H1 (cell line): ENCODE measurements around the gene ENDOD1. TPM values are rescaled to one million over a fixed set of nuclear protein-coding genes. Genes with fewer than 3 reads are reported as not detected.

Source experiments
- CTCF ChIA-PET: fragments of 300-600 bp; sonication (Branson Sonifier 250); formaldehyde crosslinking; loops from one replicate; lab custom pipeline; 2021; ENCODE audit not compliant: partially characterized antibody; lab: Charles Lee
- POLR2A ChIA-PET: fragments of 300-600 bp; sonication (Branson Sonifier 250); formaldehyde crosslinking; loops from one replicate; lab custom pipeline; 2021; ENCODE audit warnings: inconsistent platforms; ENCODE audit not compliant: partially characterized antibody; lab: Charles Lee
- DNase-seq, 2 experiments: peaks; one replicate each; pipeline versions ENCODE4 v3.0.0 to v3.0.0-alpha.2; 2010 to 2022; ENCODE audit warnings: low spot score in 2 of 2, low read depth in 1 of 2, mixed read lengths in 1 of 2
- FAIRE-seq: peaks from 2 replicates; lab custom pipeline; 2011; peaks lifted over from hg19 to GRCh38; lab: Jason Lieb, UNC
- H2AFZ ChIP-seq: 2 replicates; pipeline ENCODE4 v1.8.1; 2012; ENCODE audit warnings: low read length, inconsistent platforms
- H2AK5ac ChIP-seq: 2 replicates; pipeline ENCODE4 v1.6.1; 2013; ENCODE audit warnings: low read depth, low read length
- H2BK120ac ChIP-seq: replicated peaks from 2 replicates; pipeline ENCODE3; 2013; ENCODE audit warnings: low read depth, low read length, inconsistent platforms
- H2BK12ac ChIP-seq: 2 replicates; pipeline ENCODE4 v1.6.1; 2013; ENCODE audit warnings: low read depth, low read length
- H2BK15ac ChIP-seq: 2 replicates; pipeline ENCODE4 v1.6.1; 2013; ENCODE audit warnings: low read length
- H2BK20ac ChIP-seq: 2 replicates; pipeline ENCODE4 v1.6.1; 2013; ENCODE audit warnings: low read length
- H2BK5ac ChIP-seq: 2 replicates; pipeline ENCODE4 v1.6.1; 2013; ENCODE audit warnings: low read depth, low read length
- H3K14ac ChIP-seq: 2 replicates; pipeline ENCODE4 v1.6.1; 2013; ENCODE audit warnings: inconsistent platforms; ENCODE audit not compliant: insufficient read length
- H3K18ac ChIP-seq: 2 replicates; pipeline ENCODE4 v1.6.1; 2013; ENCODE audit warnings: low read length; ENCODE audit errors: extremely low read depth
- H3K23ac ChIP-seq: 2 replicates; pipeline ENCODE4 v1.6.1; 2013; ENCODE audit warnings: inconsistent platforms; ENCODE audit not compliant: insufficient read length
- H3K23me2 ChIP-seq: 2 replicates; pipeline ENCODE4 v1.6.1; 2013; ENCODE audit warnings: low read depth, low read length
- H3K27ac ChIP-seq: 2 replicates; pipeline ENCODE4 v1.6.1; 2011; ENCODE audit warnings: low read depth, low read length, inconsistent platforms
- H3K27me3 ChIP-seq, 4 experiments: replicated peaks in 1 of 4; 1 replicate in 1 of 4; 2 replicates in 3 of 4; pipeline versions ENCODE4 v1.6.1 to v1.8.1; 2011 to 2013; ENCODE audit warnings: low read length in 3 of 4, mild to moderate bottlenecking in 3 of 4, inconsistent platforms in 2 of 4, mixed read lengths in 2 of 4, moderate library complexity in 1 of 4; ENCODE audit not compliant: control insufficient read depth in 3 of 4, insufficient read depth in 3 of 4; ENCODE audit errors: extremely low read depth in 1 of 4
- H3K36me3 ChIP-seq, 4 experiments: 2 replicates each; pipeline versions ENCODE4 v1.6.1 to v1.8.1; 2011 to 2013; ENCODE audit warnings: mild to moderate bottlenecking in 4 of 4, low read length in 3 of 4, moderate library complexity in 2 of 4, control low read depth in 1 of 4, inconsistent platforms in 1 of 4; ENCODE audit not compliant: insufficient read depth in 4 of 4, control insufficient read depth in 2 of 4
- H3K4ac ChIP-seq: replicated peaks from 2 replicates; pipeline ENCODE3; 2013; ENCODE audit warnings: low read length, low read depth, mixed read lengths, inconsistent platforms; ENCODE audit not compliant: insufficient read length
- H3K4me1 ChIP-seq, 4 experiments: replicated peaks in 1 of 4; 1 replicate in 1 of 4; 2 replicates in 3 of 4; pipeline versions ENCODE4 v1.6.1 to v1.8.1; 2011 to 2013; ENCODE audit warnings: low read length in 3 of 4, inconsistent platforms in 2 of 4, mixed read lengths in 1 of 4; ENCODE audit not compliant: insufficient read depth in 4 of 4, control insufficient read depth in 3 of 4
- H3K4me2 ChIP-seq, 2 experiments: 2 replicates each; pipeline versions ENCODE4 v1.6.1 to v1.8.1; 2011 to 2013; ENCODE audit warnings: low read depth in 2 of 2, low read length in 2 of 2, control low read depth in 1 of 2, inconsistent platforms in 1 of 2, mild to moderate bottlenecking in 1 of 2; ENCODE audit not compliant: insufficient read depth in 1 of 2
- H3K4me3 ChIP-seq, 4 experiments: fragments of 200-600, 300-600 bp in 1 of 4; sonication (generic), shearing (Covaris generic), sonication (Bioruptor Twin) in 1 of 4; 2 replicates each; pipeline versions ENCODE4 v1.5.1 to v1.8.1; 2011 to 2016; ENCODE audit warnings: low read length in 4 of 4, low read depth in 3 of 4, control low read depth in 2 of 4, inconsistent platforms in 2 of 4, mild to moderate bottlenecking in 2 of 4, mixed read lengths in 1 of 4, moderate library complexity in 1 of 4; ENCODE audit not compliant: insufficient read depth in 2 of 4; ENCODE audit errors: extremely low read depth in 1 of 4
- H3K56ac ChIP-seq: replicated peaks from 2 replicates; pipeline ENCODE3; 2013; ENCODE audit warnings: low read depth, mild to moderate bottlenecking, mixed read lengths, low read length, inconsistent platforms; ENCODE audit not compliant: insufficient read length
- H3K79me1 ChIP-seq: 2 replicates; pipeline ENCODE4 v1.6.1; 2013; ENCODE audit warnings: low read depth, low read length, control low read depth
- H3K79me2 ChIP-seq, 2 experiments: 2 replicates each; pipeline versions ENCODE4 v1.6.1 to v1.8.1; 2012 to 2013; ENCODE audit warnings: low read length in 2 of 2, mild to moderate bottlenecking in 2 of 2, inconsistent platforms in 1 of 2; ENCODE audit not compliant: insufficient read depth in 2 of 2, control insufficient read depth in 1 of 2
- H3K9ac ChIP-seq, 4 experiments: replicated peaks in 1 of 4; 1 replicate in 1 of 4; 2 replicates in 3 of 4; pipeline versions ENCODE4 v1.6.1 to v1.8.1; 2011 to 2013; ENCODE audit warnings: low read depth in 3 of 4, low read length in 3 of 4, control low read depth in 2 of 4, mild to moderate bottlenecking in 2 of 4, moderate library complexity in 2 of 4, inconsistent platforms in 1 of 4; ENCODE audit errors: extremely low read depth in 1 of 4
- H3K9me3 ChIP-seq, 2 experiments: 2 replicates each; pipeline versions ENCODE4 v1.6.1 to v1.8.1; 2012 to 2013; ENCODE audit warnings: mild to moderate bottlenecking in 2 of 2, moderate library complexity in 2 of 2, control low read depth in 1 of 2, inconsistent platforms in 1 of 2, low read depth in 1 of 2, low read length in 1 of 2, mixed read lengths in 1 of 2; ENCODE audit not compliant: insufficient read depth in 2 of 2
- H4K20me1 ChIP-seq, 2 experiments: replicated peaks in 1 of 2; 2 replicates each; pipeline versions ENCODE3 to v1.8.1; 2011 to 2013; ENCODE audit warnings: inconsistent platforms in 2 of 2, low read length in 2 of 2, mild to moderate bottlenecking in 1 of 2; ENCODE audit not compliant: insufficient read depth in 2 of 2, control insufficient read depth in 1 of 2
- H4K5ac ChIP-seq: 2 replicates; pipeline ENCODE4 v1.6.1; 2013; ENCODE audit warnings: low read length, low read depth, mixed read lengths, inconsistent platforms; ENCODE audit not compliant: insufficient read length
- H4K8ac ChIP-seq: 2 replicates; pipeline ENCODE4 v1.8.0; 2013; ENCODE audit warnings: mild to moderate bottlenecking, moderate library complexity, low read length, inconsistent platforms; ENCODE audit not compliant: insufficient read depth; ENCODE audit errors: extremely low read depth
- H4K91ac ChIP-seq: replicated peaks from 2 replicates; pipeline ENCODE3; 2013; ENCODE audit warnings: low read length, mixed read lengths, inconsistent platforms; ENCODE audit not compliant: insufficient read length
- BCL11A ChIP-seq, 2 experiments: IDR thresholded peaks; one replicate each; pipeline ENCODE4 v1.6.1; 2011; ENCODE audit warnings: low read depth in 2 of 2, low read length in 2 of 2, mild to moderate bottlenecking in 2 of 2
- EGR1 ChIP-seq: IDR thresholded peaks from 2 replicates; pipeline ENCODE4 v1.6.1; 2011; ENCODE audit warnings: low read depth, low read length, borderline replicate concordance
- FOSL1 ChIP-seq: IDR thresholded peaks from 2 replicates; pipeline ENCODE4 v1.6.1; 2011; ENCODE audit warnings: mild to moderate bottlenecking, low read depth, low read length, moderate library complexity; ENCODE audit not compliant: insufficient read depth
- JUND ChIP-seq: IDR thresholded peaks from 2 replicates; pipeline ENCODE4 v1.6.1; 2011; ENCODE audit warnings: mild to moderate bottlenecking, improper control_type of control experiment, low read length
- TEAD4 ChIP-seq: IDR thresholded peaks from 2 replicates; pipeline ENCODE4 v1.6.1; 2012; ENCODE audit warnings: low read depth, low read length, inconsistent platforms, mixed read lengths
- WGBS, 2 experiments: shearing (Covaris generic) in 1 of 2; methylation state at CpG; one replicate each; pipeline versions ENCODE4 v1.1.6 to v1.1.7; 2013 to 2015; ENCODE audit warnings: low lambda C conversion rate in 2 of 2, mixed read lengths in 2 of 2, inconsistent platforms in 1 of 2, low coverage in 1 of 2, missing lambda C conversion rate in 1 of 2; ENCODE audit not compliant: insufficient replicate concordance in 2 of 2, insufficient coverage in 1 of 2, insufficient read length in 1 of 2; ENCODE audit errors: extremely low coverage in 1 of 2, missing lambda C conversion rate in 1 of 2; 5-methylcytosine and 5-hydroxymethylcytosine counted together
- polyA plus RNA-seq, 7 experiments: library from polyadenylated mRNA; depleted of rRNA in 3 of 7; stranded (reverse) in 5 of 7; unstranded in 2 of 7; fragments of >200 nt in 5 of 7; fragments of 200-250 nt in 2 of 7; gene quantifications; 1 replicate in 5 of 7; 2 replicates in 1 of 7; 4 replicates in 1 of 7; pipeline versions ENCODE4 v1.2.1 to v1.2.3, GENCODE V29; 2011 to 2013; ENCODE audit warnings: missing spikeins in 2 of 7, mixed read lengths in 2 of 7
- total RNA-seq: library from RNA; stranded (reverse); fragmentation: NEBNext Ultra II Directional; extraction: Animal tissue kit (Norgen Biotek cat#: 25700); gene quantifications from 2 replicates; pipeline ENCODE4 v1.2.1, GENCODE V29; 2021
- TF ChIP-seq, protein P1 (sequence below): IDR thresholded peaks from 2 replicates; pipeline ENCODE4 v1.6.1; 2012; ENCODE audit warnings: inconsistent platforms

The ENDOD1 gene
- total and polyA plus RNA-seq, 2 of the 8 experiments (the other 6 are each of a cell fraction or from before 2014, with no cell fraction given), result 1.2 to 2.5 TPM

DNA sequence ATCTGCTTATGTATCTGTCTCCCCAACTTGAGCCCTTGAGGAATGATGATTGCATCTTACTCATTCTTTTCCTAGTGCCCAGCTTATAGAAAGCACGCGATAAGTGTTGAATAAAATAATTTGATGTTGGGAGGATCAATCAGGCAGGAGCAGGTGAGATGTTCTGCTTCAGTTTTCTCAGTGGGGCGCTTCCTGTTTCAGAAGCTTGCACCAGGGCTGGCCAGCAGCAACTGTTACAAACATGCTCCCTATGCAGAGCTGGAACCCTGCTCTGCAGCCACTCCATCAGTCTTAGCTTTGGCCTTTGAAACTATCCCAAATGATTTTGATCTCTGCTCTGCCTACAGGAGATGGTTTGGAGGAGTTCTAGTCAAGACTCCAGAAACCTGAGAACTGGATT is 3.9 kb downstream of the ENDOD1 start:
- Histone ChIP-seq H3K14ac (no peak overlapping the region), H4K5ac (no peak overlapping the region), H2BK120ac (no peak overlapping the region), H2AFZ (no peak overlapping the region), H4K8ac (no peak overlapping the region), H3K27me3 (peaks cover 4 to 31% (median 25%) of the 10 kb centered on the region in 4 experiments), H3K23me2 (peaks cover 11% of the 10 kb centered on the region), H3K18ac (no peak overlapping the region), H3K4ac (no peak overlapping the region), H2BK12ac (no peak overlapping the region), H3K9ac (no peak overlapping the region), H3K27ac (no peak overlapping the region), H3K56ac (no peak overlapping the region), H4K20me1 (no peaks in the 10 kb centered on the region), H3K4me3 (no peak overlapping the region), H3K23ac (no peak overlapping the region), H4K91ac (no peak overlapping the region), H3K79me2 (no peaks in the 10 kb centered on the region), H2BK15ac (no peak overlapping the region), H3K79me1 (no peaks in the 10 kb centered on the region), H2BK5ac (no peak overlapping the region), H3K9me3 (no peaks in the 10 kb centered on the region), H2AK5ac (no peak overlapping the region), H3K36me3 (no peaks in the 10 kb centered on the region), H3K4me2 (no peak overlapping the region), H3K4me1 (peaks cover 0 to 6% (median 3%) of the 10 kb centered on the region in 4 experiments; a peak in 6 of 7 replicates), H2BK20ac (no peak overlapping the region)
- TF ChIP-seq EGR1, result no peak
- TF ChIP-seq TEAD4, result no peak
- TF ChIP-seq FOSL1, result no peak
- TF ChIP-seq, protein P1, sequence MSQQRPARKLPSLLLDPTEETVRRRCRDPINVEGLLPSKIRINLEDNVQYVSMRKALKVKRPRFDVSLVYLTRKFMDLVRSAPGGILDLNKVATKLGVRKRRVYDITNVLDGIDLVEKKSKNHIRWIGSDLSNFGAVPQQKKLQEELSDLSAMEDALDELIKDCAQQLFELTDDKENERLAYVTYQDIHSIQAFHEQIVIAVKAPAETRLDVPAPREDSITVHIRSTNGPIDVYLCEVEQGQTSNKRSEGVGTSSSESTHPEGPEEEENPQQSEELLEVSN, result no peak
- no peak for TF ChIP-seq BCL11A (IDR thresholded peaks at IDR 0.05; ENCODE audit: low read depth in 2 of 2, low read length in 2 of 2)
- TF ChIP-seq JUND, result no peak
- DNase-seq (no peak), FAIRE-seq (no peak)
- POLR2A ChIA-PET, result interaction anchor here (0.9 to 5.6 kb wide), 4 partner anchors 13 to 42 kb away, joined by 3 to 44 read pairs (median 3); partner anchors contain the start of gene SRSF8
- 86% methylated on average over 3 of the region's 3 CpGs; no CpG with 5 or more reads in 1 of the 2 experiments for WGBS, 2 experiments
- CTCF ChIA-PET, result interaction anchor here (0.7 to 9.0 kb wide), 14 partner anchors 12 to 362 kb away, joined by 3 to 127 read pairs (median 7); partner anchors contain the start of gene SRSF8
